ENCODE data around the gene PTPRG. TPM values are rescaled to one million over a fixed set of nuclear protein-coding genes. Genes with fewer than 3 reads are reported as not detected.

Gene PTPRG
- total and polyA plus RNA-seq, 2 of the 13 experiments (the other 11 are each of a cell fraction or from before 2014, with no cell fraction given): 8.0 to 25.3 TPM

GRCh38 chr3:61978460-61979419 lies 417.4 kb downstream of the PTPRG start:
- ATAC-seq (no peak), FAIRE-seq (no peak), DNase-seq (ENCODE audit: low spot score) (no peak)
- POLR2A ChIA-PET: no interaction called here
- intact Hi-C loops (cut with micrococcal nuclease; ENCODE audit: unreplicated experiment) (no loop called here), in situ Hi-C loops (cut with HindIII; ENCODE audit: extremely low pct_ligation_motif_present, low pct_unique_long_range_greater_than_20kb) (no loop called here)
- no peaks in the 10 kb centered on the region for H3K9me3 ChIP-seq (ENCODE audit: low read length)
- CTCF ChIA-PET (ENCODE audit: low intra/inter-chr PET ratio, low total read pairs): no interaction called here
- H3K4me2 ChIP-seq (ENCODE audit: low read depth, low read length): no peak overlapping the region
- no peak overlapping the region for H3K9ac ChIP-seq (ENCODE audit: insufficient read depth, low read depth, low read length)
- no peaks in the 10 kb centered on the region for H3K27me3 ChIP-seq (ENCODE audit: control insufficient read depth in 1 of 2, insufficient read depth in 2 of 2, low read length in 2 of 2)
- no peak overlapping the region for H3K27ac ChIP-seq (ENCODE audit: extremely low read length, insufficient read depth, low read length)
- no TSS peak for BruUV-seq (replicated peaks)
- 83% methylated on average over 8 of the region's 8 CpGs for WGBS (ENCODE audit: low lambda C conversion rate)
- peaks cover 11% of the 10 kb centered on the region for H3K4me1 ChIP-seq (ENCODE audit: insufficient read depth, low read length)
- no peak overlapping the region for H3K4me3 ChIP-seq (replicated peaks in 1 of 3; ENCODE audit: insufficient read depth in 1 of 3, low read depth in 2 of 3, low read length in 3 of 3)
- H3K79me2 ChIP-seq (ENCODE audit: insufficient read depth, low read length): no peaks in the 10 kb centered on the region
- H3K36me3 ChIP-seq (replicated peaks in 1 of 2; ENCODE audit: control insufficient read depth in 1 of 2, insufficient read depth in 2 of 2, low read length in 2 of 2): no peaks in the 10 kb centered on the region
- H2AFZ ChIP-seq (ENCODE audit: low read length): no peak overlapping the region
- no peaks in the 10 kb centered on the region for H4K20me1 ChIP-seq (ENCODE audit: insufficient read depth, low read length)
- TF ChIP-seq GATAD2A (CRISPR knock-in tag; IDR thresholded peaks at IDR 0.05) (0 out of 2 replicates have a peak, but pooled peaks have one; percentile 16), FOXO1 (CRISPR knock-in tag; IDR thresholded peaks at IDR 0.05) (no peak), HOXD1 (CRISPR knock-in tag; IDR thresholded peaks at IDR 0.05) (no peak), DR1 (CRISPR knock-in tag; IDR thresholded peaks at IDR 0.05) (no peak), FOXP4 (CRISPR knock-in tag; IDR thresholded peaks at IDR 0.05) (no peak), TBP (CRISPR knock-in tag; IDR thresholded peaks at IDR 0.05) (no peak), MEF2D (CRISPR knock-in tag; IDR thresholded peaks at IDR 0.05) (no peak), ZNF629 (CRISPR knock-in tag; conservative IDR thresholded peaks at IDR 0.05) (peak; percentile 83), MAFK (conservative IDR thresholded peaks at IDR 0.05 in 1 of 2, IDR thresholded peaks at IDR 0.05 in 1 of 2; ENCODE audit: low read length in 2 of 2) (0 out of 4 replicates have a peak, but pooled peaks of 1 of the 2 experiments have one; percentile 6), SP1 (IDR thresholded peaks at IDR 0.05) (no peak), SP1 (CRISPR knock-in tag; IDR thresholded peaks at IDR 0.05) (no peak), POLR2G (IDR thresholded peaks at IDR 0.05; ENCODE audit: low read depth, low read length) (no peak), MTA3 (CRISPR knock-in tag; IDR thresholded peaks at IDR 0.05) (no peak), RFXAP (CRISPR knock-in tag; IDR thresholded peaks at IDR 0.05; ENCODE audit: borderline replicate concordance) (no peak), ARID3A (IDR thresholded peaks at IDR 0.05; ENCODE audit: low read depth, low read length) (0 out of 2 replicates have a peak, but pooled peaks have one; percentile 58), PBX3 (CRISPR knock-in tag; IDR thresholded peaks at IDR 0.05; ENCODE audit: borderline replicate concordance) (no peak), AGO2 (optimal IDR thresholded peaks at IDR 0.05; ENCODE audit: low read depth, low read length) (no peak), ZNF138 (CRISPR knock-in tag; IDR thresholded peaks at IDR 0.05; ENCODE audit: low read depth) (no peak), HNF4A (CRISPR knock-in tag; IDR thresholded peaks at IDR 0.05) (peak; percentile 52), ADNP (CRISPR knock-in tag; IDR thresholded peaks at IDR 0.05) (no peak), EEA1 (CRISPR knock-in tag; IDR thresholded peaks at IDR 0.05; ENCODE audit: borderline replicate concordance) (no peak), ARNTL (CRISPR knock-in tag; IDR thresholded peaks at IDR 0.05) (no peak)

Measured in HepG2 (cell line).